ENCODE measurements around the gene VILL.
"Not testable (repeated sequence)": the region's sequence is repeated elsewhere in the genome, so short reads cannot be mapped to it uniquely, and the experiment has no call there.

GRCh38 chr3:37988376-37988775 is 2.2 kb upstream of the VILL start:
- TF ChIP-seq, protein P1, sequence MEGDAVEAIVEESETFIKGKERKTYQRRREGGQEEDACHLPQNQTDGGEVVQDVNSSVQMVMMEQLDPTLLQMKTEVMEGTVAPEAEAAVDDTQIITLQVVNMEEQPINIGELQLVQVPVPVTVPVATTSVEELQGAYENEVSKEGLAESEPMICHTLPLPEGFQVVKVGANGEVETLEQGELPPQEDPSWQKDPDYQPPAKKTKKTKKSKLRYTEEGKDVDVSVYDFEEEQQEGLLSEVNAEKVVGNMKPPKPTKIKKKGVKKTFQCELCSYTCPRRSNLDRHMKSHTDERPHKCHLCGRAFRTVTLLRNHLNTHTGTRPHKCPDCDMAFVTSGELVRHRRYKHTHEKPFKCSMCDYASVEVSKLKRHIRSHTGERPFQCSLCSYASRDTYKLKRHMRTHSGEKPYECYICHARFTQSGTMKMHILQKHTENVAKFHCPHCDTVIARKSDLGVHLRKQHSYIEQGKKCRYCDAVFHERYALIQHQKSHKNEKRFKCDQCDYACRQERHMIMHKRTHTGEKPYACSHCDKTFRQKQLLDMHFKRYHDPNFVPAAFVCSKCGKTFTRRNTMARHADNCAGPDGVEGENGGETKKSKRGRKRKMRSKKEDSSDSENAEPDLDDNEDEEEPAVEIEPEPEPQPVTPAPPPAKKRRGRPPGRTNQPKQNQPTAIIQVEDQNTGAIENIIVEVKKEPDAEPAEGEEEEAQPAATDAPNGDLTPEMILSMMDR (conservative IDR thresholded peaks at IDR 0.05; ENCODE audit: low read depth, low read length) = not testable (repeated sequence)
- not testable (repeated sequence) for TF ChIP-seq EZH2 (IDR thresholded peaks at IDR 0.05; ENCODE audit: borderline replicate concordance, low read depth, low read length, poor library complexity, severe bottlenecking)
